SHP77 (cell line): ENCODE data around the gene DDA1.
"Not testable (repeated sequence)": the region's sequence is repeated elsewhere in the genome, so short reads cannot be mapped to it uniquely, and the experiment has no call there.

Source experiments
- DNase-seq, 2 experiments: peaks; one replicate each; lab custom pipeline; 2025; lab: John Stamatoyannopoulos, UW

DDA1 gene

DNA sequence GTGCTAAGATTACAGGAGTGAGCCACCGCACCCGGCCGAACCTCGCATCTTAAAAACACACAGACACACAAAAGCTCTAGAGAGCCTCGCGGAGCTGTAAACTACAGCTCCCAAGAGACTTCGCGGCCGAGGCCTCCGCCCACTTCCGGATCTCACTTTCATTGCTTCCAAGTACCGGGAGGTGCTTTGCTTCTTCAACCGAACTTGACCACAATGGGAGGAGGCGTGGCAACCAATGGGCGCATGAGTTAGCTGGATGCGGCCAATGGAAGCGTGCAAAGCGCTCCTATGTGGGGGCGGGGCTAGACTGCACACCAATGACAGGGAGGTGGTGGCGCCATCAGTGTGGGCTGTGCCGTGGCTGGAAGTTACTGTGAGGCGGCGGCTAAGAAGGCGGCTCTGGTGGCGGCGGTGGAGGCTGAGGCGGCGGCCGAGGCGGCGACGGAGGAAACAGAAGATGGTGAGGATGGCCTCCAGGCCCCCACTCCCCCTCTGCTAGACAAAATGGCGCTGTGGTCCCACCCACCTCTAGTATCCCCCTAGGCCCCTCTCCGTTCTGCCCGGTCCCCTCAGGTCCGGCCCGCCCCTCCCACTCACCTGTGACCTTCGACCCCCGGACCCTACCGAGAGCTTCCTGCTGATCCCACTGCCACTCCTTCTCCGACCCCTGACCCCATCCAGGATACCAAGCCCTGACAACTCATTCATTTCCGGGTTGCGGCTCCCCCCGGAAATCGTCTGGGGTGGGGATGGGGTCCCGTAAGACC, at the start of gene DDA1:
Gene DDA1, plus strand, starts transcription at position 366 of the 767 bp plus-strand sequence. Its CDS starts 92 bp downstream, at position 458.
- DNase-seq = peak; percentile 99

DNA sequence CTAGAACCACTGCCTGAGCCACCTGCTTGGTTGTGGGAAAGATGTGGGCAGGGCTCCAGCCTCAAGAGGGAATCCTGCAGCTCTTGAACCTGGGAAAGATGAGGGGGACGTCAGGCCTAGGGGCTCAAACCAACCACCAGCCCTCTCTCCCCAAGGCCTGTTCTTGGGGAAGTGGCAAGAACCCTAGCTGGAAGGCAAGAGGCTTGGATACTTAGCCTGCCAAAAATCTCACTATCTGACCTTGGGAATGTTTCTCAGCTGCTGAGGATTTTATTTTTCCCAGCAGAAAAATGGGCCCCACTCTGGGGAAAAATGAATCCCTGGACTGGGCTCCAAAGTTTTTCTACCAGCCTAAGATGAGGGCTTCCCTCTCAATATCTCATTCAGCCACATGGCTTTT, 49.4 kb upstream of the DDA1 start:
- no peak for DNase-seq

DNA sequence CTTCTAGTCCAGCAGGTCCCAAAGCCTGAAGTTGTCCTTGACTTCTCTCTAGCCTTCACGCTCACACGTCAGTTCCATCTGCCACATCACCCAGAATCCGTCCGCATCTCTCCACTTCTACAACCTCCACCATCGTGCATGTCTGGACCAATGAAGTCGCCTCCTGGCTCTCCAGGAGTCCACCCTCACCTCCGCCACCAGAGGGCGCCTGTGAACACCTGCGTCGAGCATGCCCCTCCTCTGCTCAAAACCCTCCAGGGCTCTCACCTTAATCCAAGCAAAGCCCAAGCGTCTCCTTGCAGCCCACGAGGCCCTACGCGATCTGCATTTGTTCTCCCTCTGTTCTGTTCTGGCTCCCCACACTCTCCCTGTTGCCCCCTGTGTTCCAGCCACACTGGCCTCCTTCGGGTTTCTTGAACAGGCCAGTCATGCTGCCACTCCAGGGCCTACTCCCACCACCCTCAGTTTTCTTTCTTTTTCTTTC, 48.5 kb upstream of the DDA1 start:
- DNase-seq = peak; percentile 82 to 89

DNA sequence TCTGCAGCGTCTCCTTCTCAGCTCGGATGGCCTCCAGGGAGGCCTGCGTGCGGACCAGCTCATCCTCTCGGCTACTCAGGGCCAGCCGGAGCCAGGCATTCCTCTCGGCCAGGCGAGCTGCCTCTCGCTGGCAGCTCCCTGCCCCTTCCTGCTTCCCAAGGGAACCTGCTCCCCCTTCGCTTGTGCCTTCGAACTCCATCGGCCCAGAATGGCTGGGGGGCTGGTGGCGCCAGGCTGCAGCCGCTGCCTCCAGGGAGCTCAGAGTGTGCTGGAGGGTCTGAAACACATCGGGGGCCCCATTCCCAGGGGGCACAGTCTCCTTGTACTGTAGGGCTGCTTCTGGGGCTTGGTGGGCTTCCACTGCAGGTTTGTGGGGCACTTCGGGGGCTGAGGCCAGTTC, 46.8 kb upstream of the DDA1 start:
- no peak for DNase-seq

DNA sequence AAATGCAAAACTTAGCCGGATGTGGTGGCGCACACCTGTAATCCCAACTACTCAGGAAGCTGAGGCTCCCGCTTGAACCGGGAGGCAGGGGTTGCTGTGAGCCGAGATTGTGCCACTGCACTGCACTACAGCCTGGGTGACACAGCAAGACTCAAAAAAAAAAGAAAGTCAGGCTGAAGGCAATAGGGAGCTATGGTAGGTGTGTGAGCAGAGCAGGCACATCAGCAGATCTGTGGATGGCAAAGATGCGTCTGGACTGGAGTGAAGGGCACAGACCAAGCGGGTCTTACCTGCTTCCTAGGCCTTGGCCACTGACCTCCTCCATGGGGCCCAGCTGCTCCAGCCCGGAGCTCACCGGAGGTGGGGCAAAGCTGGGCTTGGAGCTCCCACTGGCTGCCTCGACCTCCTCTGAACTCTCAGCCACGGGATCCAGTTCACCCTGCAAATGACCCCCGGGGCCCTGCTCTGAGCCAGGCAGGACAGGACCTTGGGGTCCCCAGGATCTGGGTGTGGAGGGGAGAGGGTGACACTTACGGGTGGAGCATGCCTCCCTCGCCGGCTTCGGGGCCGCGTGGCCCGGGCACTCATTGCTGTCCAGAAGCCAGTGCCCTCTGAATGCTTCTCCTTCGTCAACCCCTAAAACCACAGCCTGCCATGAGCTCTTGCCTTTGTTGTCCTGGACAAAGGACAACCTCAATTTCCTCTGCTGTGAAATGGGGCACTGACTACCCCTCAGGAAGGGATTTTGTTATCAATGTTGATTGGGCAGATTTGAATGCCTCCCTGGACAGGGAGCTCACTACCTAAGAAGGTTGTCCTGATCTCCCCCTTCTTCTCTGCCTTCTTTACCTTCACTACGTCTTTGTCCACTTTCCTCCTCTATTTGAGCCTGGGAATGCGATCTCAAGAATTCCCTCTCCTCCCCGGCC, 45.4 kb upstream of the DDA1 start:
- no peak for DNase-seq

DNA sequence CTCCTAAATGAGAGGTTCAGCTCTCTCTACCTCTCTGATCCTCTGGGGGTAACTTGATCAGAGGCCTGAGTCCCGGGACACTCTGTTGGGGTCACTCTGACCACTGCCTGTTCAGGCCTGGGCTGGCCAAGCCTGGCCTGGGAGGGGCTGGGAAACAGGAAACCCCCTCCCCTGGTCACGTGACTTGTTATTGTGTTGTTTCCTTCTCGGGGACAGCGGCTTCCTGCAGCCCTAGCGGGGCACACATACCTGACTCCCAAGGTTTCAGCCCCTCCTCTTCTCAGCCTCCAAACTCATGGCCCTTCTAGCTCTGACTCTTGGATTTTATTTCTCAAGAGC, 44.8 kb upstream of the DDA1 start, which contains the start of gene USHBP1:
Gene USHBP1, minus strand, starts transcription at position 105 of the 339 bp plus-strand sequence. CDS start 446 bp downstream, outside the sequence.
- no peak for DNase-seq

DNA sequence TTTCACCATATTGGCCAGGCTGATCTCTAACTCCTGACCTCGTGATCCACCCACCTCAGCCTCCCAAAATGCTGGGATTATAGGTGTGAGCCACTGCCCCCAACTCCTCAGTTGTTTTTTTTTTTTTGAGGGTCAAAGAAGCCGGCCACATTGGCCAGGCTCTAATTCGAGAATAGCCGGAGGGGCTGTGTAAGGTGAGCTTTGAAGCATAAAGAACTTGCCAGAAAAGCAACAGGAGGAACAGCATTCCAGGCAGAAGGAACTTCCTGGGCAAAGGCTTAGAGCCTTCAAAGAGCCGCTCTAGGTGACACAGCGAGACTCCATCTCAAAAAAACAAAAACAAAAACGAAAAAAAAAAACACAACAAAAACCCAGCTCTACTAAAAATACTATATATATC, 43.3 kb upstream of the DDA1 start:
- DNase-seq = no peak

DNA sequence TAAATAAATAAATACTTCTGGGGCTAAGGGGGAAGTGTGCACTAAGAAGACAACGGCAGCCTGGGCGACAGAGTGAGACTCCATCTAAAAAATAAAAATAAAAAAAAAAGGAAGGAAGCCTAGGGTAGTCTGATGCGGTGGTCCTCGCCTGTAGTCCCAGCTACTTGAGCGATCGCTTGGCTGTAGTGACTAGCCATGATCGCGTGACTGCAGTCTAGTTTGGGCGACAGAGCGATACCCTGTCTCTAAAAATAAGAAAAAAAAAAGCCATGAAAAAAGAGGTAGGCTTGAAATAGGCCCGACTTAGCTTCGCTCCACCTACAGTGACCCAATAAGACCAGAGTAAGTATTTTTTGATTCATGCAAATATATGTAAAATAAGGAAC, 42.8 kb upstream of the DDA1 start:
- peak in 1 of 2 experiments; percentile 69 for DNase-seq

DNA sequence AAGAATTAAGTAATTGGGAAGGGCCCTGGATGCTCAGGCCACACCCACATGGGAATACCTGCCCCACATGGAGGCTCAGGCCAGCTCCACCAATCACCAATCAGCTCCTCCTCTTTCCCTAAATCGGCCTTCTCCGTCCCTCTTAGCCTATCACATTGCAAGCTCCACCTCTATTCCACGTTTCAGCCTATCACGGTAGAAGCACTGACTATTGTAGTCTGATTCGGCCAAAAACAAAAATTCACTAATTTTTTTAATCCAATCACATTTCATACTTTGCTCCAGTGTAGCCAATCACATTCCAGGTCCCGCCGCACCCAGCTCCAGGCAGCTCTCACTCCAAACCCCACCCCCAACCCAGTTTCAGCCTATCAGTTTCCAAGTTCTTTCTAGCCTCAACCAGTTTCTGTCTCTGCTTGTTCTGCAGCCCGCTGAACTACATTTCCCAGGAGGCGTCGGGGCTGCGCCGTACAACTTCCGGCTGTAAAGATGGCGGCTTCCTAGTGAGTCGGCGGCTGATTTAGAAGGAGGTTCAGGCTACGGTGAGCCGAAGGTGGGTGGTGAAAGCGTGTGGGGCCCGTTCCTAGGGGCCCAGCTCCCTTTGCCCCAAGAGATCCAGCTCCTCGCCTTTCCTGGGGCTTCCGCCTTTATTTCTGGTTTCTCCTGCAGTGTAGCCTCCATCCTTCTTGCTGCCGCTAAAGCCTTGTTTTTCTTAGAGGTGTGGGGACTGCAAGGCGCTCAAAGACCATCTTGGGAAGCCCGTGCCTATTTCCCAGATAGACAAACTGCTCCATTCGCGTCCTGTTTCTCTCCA, 42.2 kb upstream of the DDA1 start, which contains the start of gene BABAM1:
Gene BABAM1, plus strand, starts transcription at position 469 of the 814 bp plus-strand sequence. CDS start 1,364 bp downstream, outside the sequence.
- DNase-seq = peak; percentile 100

DNA sequence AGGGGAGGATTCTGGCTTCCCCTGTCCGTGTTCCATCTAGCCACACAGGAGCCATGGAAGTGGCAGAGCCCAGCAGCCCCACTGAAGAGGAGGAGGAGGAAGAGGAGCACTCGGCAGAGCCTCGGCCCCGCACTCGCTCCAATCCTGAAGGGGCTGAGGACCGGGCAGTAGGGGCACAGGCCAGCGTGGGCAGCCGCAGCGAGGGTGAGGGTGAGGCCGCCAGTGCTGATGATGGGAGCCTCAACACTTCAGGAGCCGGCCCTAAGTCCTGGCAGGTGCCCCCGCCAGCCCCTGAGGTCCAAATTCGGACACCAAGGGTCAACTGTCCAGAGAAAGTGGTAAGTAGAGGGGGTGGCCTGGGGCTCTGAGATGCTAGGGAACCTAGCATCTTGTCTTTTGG, 40.6 kb upstream of the DDA1 start:
- DNase-seq = no peak

DNA sequence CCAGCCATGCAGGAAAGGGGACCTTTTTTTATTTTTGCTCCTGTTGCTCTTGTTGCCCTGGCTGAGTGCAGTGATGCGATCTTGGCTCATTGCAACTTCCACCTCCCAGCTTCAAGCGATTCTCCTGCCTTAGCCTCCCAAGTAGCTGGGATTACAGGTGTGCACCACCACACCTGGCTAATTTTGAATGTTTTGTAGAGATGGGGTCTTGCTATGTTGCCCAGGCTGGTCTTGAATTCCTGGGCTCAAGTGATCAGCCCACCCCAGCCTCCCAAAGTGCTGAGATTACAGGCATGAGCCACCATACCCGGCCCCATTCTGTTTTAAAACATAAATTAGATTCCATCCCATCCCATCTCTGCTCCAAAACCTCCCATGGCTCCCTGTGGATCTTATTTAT, 34.5 kb upstream of the DDA1 start:
- not testable (repeated sequence) for DNase-seq

DNA sequence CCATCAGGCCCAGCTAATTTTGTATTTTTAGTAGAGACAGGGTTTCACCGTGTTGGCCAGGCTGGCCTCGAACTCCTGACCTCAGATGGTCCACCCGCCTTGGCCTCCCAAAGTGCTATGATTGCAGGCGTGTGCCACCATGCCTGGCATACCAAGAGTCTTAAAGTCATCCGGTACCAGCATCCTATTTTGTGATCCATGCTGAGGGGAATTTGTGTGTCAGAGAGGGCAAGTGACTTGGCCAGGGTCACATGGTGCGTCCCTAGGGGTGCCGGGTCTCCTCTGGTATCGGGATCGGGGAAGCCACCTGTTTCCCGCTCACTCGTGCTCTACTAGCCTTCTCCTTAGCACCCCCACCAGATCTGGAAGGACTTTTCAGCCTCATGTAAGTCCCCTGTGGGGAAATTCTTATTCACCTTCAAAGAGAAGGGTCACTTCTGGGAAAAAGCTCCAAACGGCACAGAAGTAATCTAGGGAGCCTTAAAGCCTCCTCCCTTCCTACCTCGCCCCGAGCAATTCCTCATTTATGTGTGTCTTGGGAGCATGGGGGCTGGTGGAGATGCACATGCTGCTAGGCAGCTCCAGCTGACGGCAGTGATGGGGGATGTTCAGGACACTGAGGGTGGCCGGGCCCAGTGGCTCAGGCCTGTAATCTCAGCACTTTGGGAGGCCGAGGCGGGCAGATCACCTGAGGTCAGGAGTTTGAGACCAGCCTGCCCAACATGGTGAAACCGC, 33.8 kb upstream of the DDA1 start:
- DNase-seq = no peak

DNA sequence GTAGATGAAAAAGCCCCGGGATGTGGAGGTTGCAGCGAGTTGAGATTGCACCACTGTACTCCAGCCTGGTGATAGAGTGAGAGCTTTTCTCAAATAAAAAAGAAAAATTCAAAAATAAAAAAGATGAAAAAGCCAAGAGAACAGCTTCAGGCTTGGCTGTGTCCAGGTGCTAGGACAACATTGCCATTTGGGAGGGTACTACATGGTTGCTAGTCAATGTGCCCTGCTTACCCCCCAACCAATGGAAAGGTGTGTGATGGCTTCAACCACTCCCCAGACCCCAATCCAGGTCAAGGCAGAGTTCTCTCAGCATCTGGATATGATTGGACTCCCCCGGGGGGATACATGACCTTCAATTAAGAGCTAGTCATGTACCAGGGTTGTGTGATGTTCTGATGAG, 29.9 kb upstream of the DDA1 start:
- DNase-seq = no peak

DNA sequence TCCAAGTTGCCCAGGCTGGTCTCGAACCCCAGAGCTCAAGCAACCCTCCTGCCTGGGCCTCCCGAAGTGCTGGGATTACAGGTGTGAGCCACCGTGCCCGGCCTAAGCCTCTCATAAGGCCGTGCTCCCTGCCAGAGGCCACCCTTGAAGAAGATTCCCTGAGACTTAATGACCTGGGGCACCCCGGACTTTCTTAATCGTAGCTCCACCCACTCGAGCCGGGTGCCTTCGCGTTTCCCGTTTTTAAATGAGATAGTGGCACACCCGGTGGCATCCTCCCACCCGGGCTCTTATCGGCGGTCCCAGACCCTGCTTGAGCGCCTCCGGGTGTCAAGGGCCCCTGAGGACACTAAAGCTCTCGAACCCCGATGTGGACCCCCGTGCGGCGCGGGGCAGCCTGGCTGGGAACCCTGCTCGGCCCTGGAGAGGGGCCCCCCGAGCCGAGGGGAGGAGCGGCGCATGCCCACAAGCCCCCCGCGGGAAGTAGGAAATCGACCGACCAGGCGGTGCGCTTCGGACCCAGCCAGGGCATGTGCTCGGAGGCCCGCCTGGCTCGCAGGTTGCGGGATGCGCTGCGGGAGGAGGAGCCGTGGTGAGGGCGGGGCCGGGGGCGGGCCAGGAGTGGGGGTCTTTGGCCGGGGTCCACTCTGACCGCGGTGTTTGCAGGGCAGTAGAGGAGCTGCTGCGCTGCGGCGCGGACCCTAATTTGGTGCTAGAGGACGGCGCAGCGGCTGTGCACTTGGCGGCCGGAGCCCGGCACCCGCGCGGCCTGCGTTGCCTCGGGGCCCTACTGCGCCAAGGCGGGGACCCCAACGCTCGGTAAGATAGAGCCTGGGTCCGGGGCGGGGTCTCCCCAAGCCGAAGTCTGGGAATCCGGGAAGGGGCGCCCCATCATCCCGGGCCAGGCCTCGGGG, 27.7 kb upstream of the DDA1 start, which contains the start of gene ANKLE1:
Gene ANKLE1, plus strand, starts transcription at position 511 of the 914 bp plus-strand sequence. Its CDS starts 20 bp downstream, at position 531.
- DNase-seq = no peak

DNA sequence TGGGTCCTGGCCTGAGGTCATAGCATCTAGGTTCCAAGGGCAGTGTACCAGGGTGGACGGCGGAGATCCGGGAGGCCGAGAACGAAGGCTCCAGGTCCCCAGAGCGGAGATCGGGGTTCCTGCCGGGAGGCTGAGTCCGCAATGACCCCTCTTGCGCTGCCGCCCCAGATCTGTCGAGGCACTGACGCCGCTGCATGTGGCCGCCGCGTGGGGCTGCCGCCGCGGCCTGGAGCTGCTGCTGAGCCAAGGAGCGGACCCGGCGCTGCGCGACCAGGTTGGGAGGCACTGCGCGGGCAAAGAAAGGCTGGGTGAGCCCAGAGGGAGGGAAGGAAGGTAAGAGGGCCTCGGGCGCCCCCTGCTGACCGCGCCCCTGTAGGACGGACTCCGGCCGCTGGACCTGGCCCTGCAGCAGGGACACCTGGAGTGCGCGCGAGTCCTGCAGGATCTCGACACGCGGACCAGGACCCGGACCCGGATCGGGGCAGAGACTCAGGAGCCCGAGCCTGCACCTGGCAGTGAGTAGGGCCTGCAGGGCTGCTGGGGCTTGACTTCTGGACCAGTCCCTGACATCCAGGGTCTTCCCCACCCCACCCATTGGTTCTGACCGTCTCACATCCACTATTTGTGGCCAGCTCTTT, 26.8 kb upstream of the DDA1 start:
- DNase-seq = peak; percentile 84 to 86

DNA sequence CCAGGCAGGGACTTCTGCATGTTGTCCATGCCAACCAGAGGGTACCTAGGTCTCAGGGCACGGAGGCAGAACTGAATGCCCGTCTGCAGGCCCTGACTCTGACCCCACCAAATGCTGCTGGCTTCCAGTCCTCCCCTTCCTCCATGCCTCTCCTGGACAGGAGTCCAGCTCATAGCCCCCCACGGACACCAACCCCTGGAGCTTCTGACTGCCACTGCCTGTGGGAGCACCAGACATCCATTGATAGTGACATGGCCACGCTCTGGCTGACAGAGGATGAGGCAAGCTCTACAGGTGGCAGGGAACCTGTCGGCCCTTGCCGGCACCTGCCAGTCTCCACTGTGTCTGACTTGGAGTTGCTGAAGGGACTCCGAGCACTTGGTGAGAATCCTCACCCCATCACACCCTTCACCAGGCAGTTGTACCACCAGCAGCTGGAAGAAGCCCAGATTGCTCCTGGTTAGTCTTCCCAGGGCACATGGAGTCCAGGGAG, 25.8 kb upstream of the DDA1 start:
- DNase-seq = no peak

DNA sequence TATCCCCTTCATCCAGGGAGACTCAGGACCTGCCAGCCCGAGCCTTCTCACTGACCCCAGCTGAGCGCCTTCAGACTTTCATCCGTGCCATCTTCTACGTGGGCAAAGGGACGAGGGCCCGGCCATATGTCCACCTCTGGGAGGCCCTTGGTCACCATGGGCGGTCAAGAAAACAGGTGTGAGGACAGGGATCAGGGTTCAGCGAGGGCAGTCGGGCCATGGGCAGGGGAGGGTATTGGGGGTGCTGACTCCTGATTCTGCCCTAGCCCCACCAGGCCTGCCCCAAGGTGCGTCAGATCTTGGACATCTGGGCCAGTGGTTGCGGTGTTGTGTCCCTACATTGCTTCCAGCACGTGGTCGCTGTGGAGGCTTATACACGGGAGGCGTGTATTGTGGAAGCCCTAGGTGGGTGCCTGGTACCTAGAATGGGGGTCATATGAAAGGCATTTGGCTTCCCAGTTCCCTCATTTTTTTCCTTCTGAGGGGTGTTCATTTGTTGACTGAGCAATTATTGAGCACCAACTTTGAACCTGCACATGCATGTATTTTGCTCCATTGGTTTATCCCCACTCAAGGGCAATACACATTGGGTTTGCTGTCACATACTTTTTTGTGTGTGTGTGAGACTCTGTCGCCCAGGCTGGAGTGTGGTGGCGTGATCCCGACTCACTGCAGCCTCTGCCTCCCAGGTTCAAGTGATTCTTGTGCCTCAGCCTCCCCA, 23.8 kb upstream of the DDA1 start:
- DNase-seq = no peak

DNA sequence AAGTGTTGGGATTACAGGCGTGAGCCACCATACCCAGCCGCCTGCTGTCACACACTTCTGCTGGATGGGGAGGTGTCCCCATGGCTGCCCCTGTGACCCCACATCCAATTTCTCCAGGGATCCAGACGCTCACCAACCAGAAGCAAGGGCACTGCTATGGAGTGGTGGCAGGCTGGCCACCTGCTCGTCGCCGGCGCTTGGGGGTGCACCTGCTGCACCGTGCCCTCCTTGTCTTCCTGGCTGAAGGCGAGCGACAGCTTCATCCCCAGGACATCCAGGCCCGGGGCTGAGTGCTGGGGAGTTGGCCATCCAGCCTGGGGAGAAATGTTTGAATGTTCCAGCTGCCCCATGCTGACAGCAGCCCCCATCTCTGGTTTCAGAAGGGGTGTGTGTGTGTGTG, 23.1 kb upstream of the DDA1 start:
- DNase-seq = no peak

DNA sequence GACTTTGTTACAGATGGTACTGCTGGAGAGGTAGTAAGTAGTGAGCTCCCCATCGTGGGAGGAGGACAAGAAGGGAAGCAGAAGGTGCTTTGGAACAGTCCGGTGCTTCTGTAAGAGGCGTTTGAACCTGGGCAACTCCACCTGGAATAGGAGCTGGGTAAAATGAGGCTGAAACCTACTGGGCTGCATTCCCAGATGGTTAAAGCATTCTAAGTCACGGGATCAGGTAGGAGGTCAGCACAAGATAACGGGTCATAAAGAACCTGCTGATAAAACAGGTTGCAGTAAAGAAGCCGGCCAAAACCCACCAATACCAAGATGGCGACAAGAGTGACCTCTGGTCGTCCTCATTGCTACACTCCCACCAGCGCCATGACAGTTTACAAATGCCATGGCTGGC, 22.6 kb upstream of the DDA1 start:
- no peak for DNase-seq
